GM23338 (cell line): ENCODE data around the gene AGFG2. TPM values are rescaled to one million over a fixed set of nuclear protein-coding genes. Genes with fewer than 3 reads are reported as not detected.

Experiments
- ATAC-seq: fragments of 200-7000 bp; cut with Tn5 transposase; 3 replicates; pipeline ENCODE4 v1.9.1; 2020
- DNase-seq: peaks from one replicate; pipeline ENCODE4 v3.0.0-alpha.2; 2015; ENCODE audit warnings: low spot score
- H2AFZ ChIP-seq: fragments of 200-600 bp; sonication (generic); 2 replicates; pipeline ENCODE4 v1.8.0; 2016; ENCODE audit warnings: antibody characterized with exemption, mild to moderate bottlenecking, moderate library complexity
- H3F3A ChIP-seq: fragments of 200-600 bp; sonication (generic); replicated peaks from 2 replicates; pipeline ENCODE4 v1.8.0; 2017; ENCODE audit warnings: antibody characterized with exemption, mixed run types, low read depth
- H3K27ac ChIP-seq: fragments of 200-600 bp; sonication (generic); 2 replicates; pipeline ENCODE4 v1.6.1; 2016; ENCODE audit warnings: low read depth
- H3K27me3 ChIP-seq: fragments of 200-600 bp; sonication (generic); 2 replicates; pipeline ENCODE4 v1.8.0; 2016; ENCODE audit warnings: mild to moderate bottlenecking, mixed run types, moderate library complexity; ENCODE audit not compliant: insufficient read depth
- H3K36me3 ChIP-seq: fragments of 200-600 bp; sonication (generic); 2 replicates; pipeline ENCODE4 v1.8.0; 2016; ENCODE audit warnings: mild to moderate bottlenecking; ENCODE audit not compliant: insufficient read depth
- H3K4me1 ChIP-seq: fragments of 200-600 bp; sonication (generic); 2 replicates; pipeline ENCODE4 v1.8.0; 2016; ENCODE audit warnings: mild to moderate bottlenecking, moderate library complexity; ENCODE audit not compliant: insufficient read depth
- H3K4me2 ChIP-seq: fragments of 200-600 bp; sonication (generic); 2 replicates; pipeline ENCODE4 v1.7.1; 2017; ENCODE audit warnings: mixed run types
- H3K4me3 ChIP-seq: fragments of 200-600 bp; sonication (generic); 2 replicates; pipeline ENCODE4 v1.6.1; 2016; ENCODE audit warnings: mixed run types
- H3K79me2 ChIP-seq: fragments of 200-600 bp; sonication (generic); replicated peaks from 2 replicates; pipeline ENCODE4 v1.8.0; 2017; ENCODE audit warnings: mild to moderate bottlenecking; ENCODE audit not compliant: insufficient read depth
- H3K9me2 ChIP-seq: fragments of 200-600 bp; sonication (generic); 2 replicates; pipeline ENCODE4 v1.8.0; 2017; ENCODE audit not compliant: insufficient read depth
- H4K20me1 ChIP-seq: fragments of 200-600 bp; sonication (generic); replicated peaks from 2 replicates; pipeline ENCODE4 v1.8.0; 2017; ENCODE audit warnings: mild to moderate bottlenecking; ENCODE audit not compliant: insufficient read depth
- H3K27ac Mint-ChIP-seq: 2 replicates; pipeline ENCODE4 v1.8.0; 2020; ENCODE audit warnings: inconsistent platforms, mild to moderate bottlenecking, moderate library complexity, mixed read lengths
- H3K27me3 Mint-ChIP-seq: 3 replicates; pipeline ENCODE4 v1.8.0; 2022; ENCODE audit warnings: low read depth, mild to moderate bottlenecking, moderate library complexity, mixed read lengths, inconsistent platforms; ENCODE audit not compliant: insufficient read depth, poor library complexity
- H3K36me3 Mint-ChIP-seq: 3 replicates; pipeline ENCODE4 v1.8.0; 2021; ENCODE audit warnings: low read depth, mild to moderate bottlenecking, inconsistent platforms, moderate library complexity, mixed read lengths
- H3K4me1 Mint-ChIP-seq: 3 replicates; pipeline ENCODE4 v1.8.0; 2020; ENCODE audit warnings: mild to moderate bottlenecking, inconsistent platforms, mixed read lengths
- H3K4me3 Mint-ChIP-seq: 3 replicates; pipeline ENCODE4 v1.8.0; 2021; ENCODE audit warnings: moderate library complexity, mild to moderate bottlenecking, inconsistent platforms, mixed read lengths
- H3K9me3 Mint-ChIP-seq: 3 replicates; pipeline ENCODE4 v1.8.0; 2020; ENCODE audit warnings: moderate library complexity, mild to moderate bottlenecking, inconsistent platforms, mixed read lengths
- ETS1 ChIP-seq: IDR thresholded peaks from 2 replicates; pipeline ENCODE4 v1.6.1; 2016; ENCODE audit warnings: antibody characterized with exemption
- EZH2 ChIP-seq: fragments of 200-600 bp; sonication (generic); IDR thresholded peaks from one replicate; pipeline ENCODE4 v1.8.0; 2017; ENCODE audit warnings: antibody characterized with exemption, mild to moderate bottlenecking, low read depth; ENCODE audit not compliant: unreplicated experiment
- NANOG ChIP-seq: IDR thresholded peaks from 2 replicates; pipeline ENCODE4 v1.6.1; 2016; ENCODE audit warnings: antibody characterized with exemption, borderline replicate concordance
- POLR2AphosphoS5 ChIP-seq: IDR thresholded peaks from 2 replicates; pipeline ENCODE4 v1.6.1; 2016; ENCODE audit warnings: antibody characterized with exemption, low read depth
- REST ChIP-seq: IDR thresholded peaks from one replicate; pipeline ENCODE4 v1.6.1; 2018; ENCODE audit warnings: antibody characterized with exemption; ENCODE audit not compliant: unreplicated experiment
- STAT1 ChIP-seq: IDR thresholded peaks from one replicate; pipeline ENCODE4 v1.6.1; 2016; ENCODE audit warnings: antibody characterized with exemption; ENCODE audit not compliant: unreplicated experiment
- ZNF114 ChIP-seq: fragments of 250-450 bp; sonication (Bioruptor Pico); IDR thresholded peaks from 2 replicates; pipeline ENCODE4 v1.5.0; 2020; ENCODE audit warnings: mild to moderate bottlenecking, moderate library complexity
- polyA plus RNA-seq: library from polyadenylated mRNA; unstranded; fragments of >200 nt; fragmentation: Nextera tagmentation; extraction: Ambion mirVana; gene quantifications from 2 replicates; pipeline ENCODE4 v1.2.1, GENCODE V29; 2016
- total RNA-seq: library from RNA; depleted of rRNA; stranded (reverse); fragments of >200 nt; shearing (Covaris generic); gene quantifications from 2 replicates; pipeline ENCODE4 v1.2.3, GENCODE V29; 2014

The AGFG2 gene
- total and polyA plus RNA-seq, 2 experiments from 2014 or later = 2.3 to 8.9 TPM

- Histone ChIP-seq H3K4me2 (peak overlapping the region; percentile 99), H2AFZ (peak overlapping the region; percentile 89), H4K20me1 (no peaks in the 10 kb centered on the region), H3F3A (0 out of 2 replicates have a peak, but pooled peaks cover 3% of the 10 kb centered on the region), H3K27me3 (peaks cover 13% of the 10 kb centered on the region), H3K79me2 (no peaks in the 10 kb centered on the region), H3K9me2 (no peaks in the 10 kb centered on the region), H3K36me3 (no peaks in the 10 kb centered on the region), H3K4me1 (peaks cover 26% of the 10 kb centered on the region), H3K4me3 (peak overlapping the region; percentile 90), H3K27ac (no peak overlapping the region)
- peak overlapping the region; percentile 86 for H3K4me3 Mint-ChIP-seq
- ATAC-seq (peak; percentile 22), DNase-seq (peak; percentile 83)
- peaks cover 10% of the 10 kb centered on the region; the same call in 2 of the 3 replicates for H3K36me3 Mint-ChIP-seq
- H3K27ac Mint-ChIP-seq = no peak overlapping the region
- H3K27me3 Mint-ChIP-seq = peaks cover 33% of the 10 kb centered on the region
- TF ChIP-seq NANOG (no peak), POLR2AphosphoS5 (peak; percentile 39; the same call in 1 of the 2 replicates), ETS1 (no peak)
- H3K4me1 Mint-ChIP-seq = peaks cover 36% of the 10 kb centered on the region
- no peaks in the 10 kb centered on the region for H3K9me3 Mint-ChIP-seq
Measured at GRCh38 chr7:100604976-100605911, 66.2 kb downstream of the AGFG2 start.

GRCh38 chr7:100606313-100606712 lies 67.3 kb downstream of the AGFG2 start:
- peaks cover 8% of the 10 kb centered on the region; the same call in 1 of the 2 replicates for H3F3A ChIP-seq
- Mint-ChIP-seq H3K36me3 (peaks cover 10% of the 10 kb centered on the region; the same call in 2 of the 3 replicates), H3K9me3 (no peaks in the 10 kb centered on the region), H3K27me3 (peaks cover 32% of the 10 kb centered on the region), H3K4me3 (peak overlapping the region; percentile 86), H3K4me1 (peaks cover 30% of the 10 kb centered on the region), H3K27ac (no peak overlapping the region)
- H3K79me2 ChIP-seq = no peaks in the 10 kb centered on the region
- H3K27ac ChIP-seq = no peak overlapping the region
- H3K4me3 ChIP-seq = peak overlapping the region; percentile 90; the same call in 1 of the 2 replicates
- no peaks in the 10 kb centered on the region for H3K36me3 ChIP-seq
- H3K4me2 ChIP-seq = peak overlapping the region; percentile 99
- ATAC-seq = no peak
- H2AFZ ChIP-seq = no peak overlapping the region; the same call in 1 of the 2 replicates
- no peaks in the 10 kb centered on the region for H3K9me2 ChIP-seq
- H3K27me3 ChIP-seq = peaks cover 13% of the 10 kb centered on the region
- no peaks in the 10 kb centered on the region for H4K20me1 ChIP-seq
- TF ChIP-seq ZNF114 (CRISPR knock-in tag) (no peak), STAT1 (no peak), POLR2AphosphoS5 (no peak), REST (no peak), NANOG (no peak), EZH2 (no peak)
- peaks cover 24% of the 10 kb centered on the region for H3K4me1 ChIP-seq
- DNase-seq = no peak
